ENCODE data around the gene PCMTD2.

The PCMTD2 gene

DNA sequence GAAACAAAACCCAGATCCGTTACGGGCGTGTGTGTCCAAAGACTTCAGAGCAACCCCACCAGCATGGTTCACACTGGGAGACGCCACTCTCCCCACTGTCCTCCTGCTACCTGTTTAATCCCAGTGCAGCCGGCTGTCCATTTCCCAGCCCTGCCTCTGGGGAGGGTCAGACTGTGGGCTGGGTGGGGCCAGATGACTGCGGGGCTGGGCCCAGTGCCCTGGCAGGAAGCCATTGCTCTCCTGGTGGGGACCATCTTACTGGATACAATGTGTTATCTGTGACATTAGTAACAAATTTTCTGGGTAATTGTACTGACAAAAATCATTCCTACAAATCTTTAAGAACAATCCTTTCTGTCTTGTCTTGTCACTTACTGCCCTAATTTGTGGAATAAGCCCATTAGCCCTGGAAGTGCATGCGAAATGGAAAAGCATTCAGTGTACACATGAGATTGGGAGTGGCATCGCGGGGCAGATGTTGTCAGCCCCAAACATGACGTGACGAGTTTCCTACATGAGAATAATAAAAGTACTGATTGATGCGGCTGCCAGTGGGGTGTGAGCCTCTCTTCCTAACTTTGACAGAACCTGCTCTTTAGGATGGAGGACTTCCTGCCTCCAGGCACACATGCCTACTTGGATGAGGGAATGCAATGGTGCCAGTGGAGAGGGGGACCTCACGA is 37.9 kb upstream of the PCMTD2 start:
- TF ChIP-seq, protein P1, sequence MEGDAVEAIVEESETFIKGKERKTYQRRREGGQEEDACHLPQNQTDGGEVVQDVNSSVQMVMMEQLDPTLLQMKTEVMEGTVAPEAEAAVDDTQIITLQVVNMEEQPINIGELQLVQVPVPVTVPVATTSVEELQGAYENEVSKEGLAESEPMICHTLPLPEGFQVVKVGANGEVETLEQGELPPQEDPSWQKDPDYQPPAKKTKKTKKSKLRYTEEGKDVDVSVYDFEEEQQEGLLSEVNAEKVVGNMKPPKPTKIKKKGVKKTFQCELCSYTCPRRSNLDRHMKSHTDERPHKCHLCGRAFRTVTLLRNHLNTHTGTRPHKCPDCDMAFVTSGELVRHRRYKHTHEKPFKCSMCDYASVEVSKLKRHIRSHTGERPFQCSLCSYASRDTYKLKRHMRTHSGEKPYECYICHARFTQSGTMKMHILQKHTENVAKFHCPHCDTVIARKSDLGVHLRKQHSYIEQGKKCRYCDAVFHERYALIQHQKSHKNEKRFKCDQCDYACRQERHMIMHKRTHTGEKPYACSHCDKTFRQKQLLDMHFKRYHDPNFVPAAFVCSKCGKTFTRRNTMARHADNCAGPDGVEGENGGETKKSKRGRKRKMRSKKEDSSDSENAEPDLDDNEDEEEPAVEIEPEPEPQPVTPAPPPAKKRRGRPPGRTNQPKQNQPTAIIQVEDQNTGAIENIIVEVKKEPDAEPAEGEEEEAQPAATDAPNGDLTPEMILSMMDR (IDR thresholded peaks at IDR 0.05; ENCODE audit: borderline replicate concordance, control extremely low read depth, extremely low read depth, insufficient read depth, missing control alignments), result no peak
- in situ Hi-C loops (cut with MboI; ENCODE audit: low sequenced_read_pairs, unreplicated experiment), result no loop called here
- no peak for DNase-seq (ENCODE audit: low spot score)

DNA sequence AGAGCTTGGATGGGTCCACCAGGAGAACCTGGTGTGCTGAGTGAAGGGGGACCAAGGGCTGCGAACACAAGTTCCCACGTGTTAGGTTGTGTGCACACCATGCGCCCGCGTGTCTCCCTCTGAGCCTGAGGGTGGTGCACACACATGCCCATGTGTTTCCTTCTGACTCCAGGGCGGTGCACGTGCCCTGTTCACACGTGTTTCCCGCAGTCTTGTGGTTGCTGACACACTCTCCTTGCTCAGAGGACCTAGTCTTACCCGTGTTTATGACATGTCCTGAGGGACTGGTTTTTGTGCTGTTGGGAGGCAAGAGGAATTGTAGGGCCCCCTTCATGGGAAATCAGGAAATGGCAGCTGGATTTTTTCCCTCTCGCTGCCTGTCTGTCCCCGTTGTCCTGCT is 36.3 kb upstream of the PCMTD2 start:
- DNase-seq (ENCODE audit: low spot score), result no peak
- in situ Hi-C loops (cut with MboI; ENCODE audit: low sequenced_read_pairs, unreplicated experiment), result no loop called here
- TF ChIP-seq, protein P1 (IDR thresholded peaks at IDR 0.05; ENCODE audit: borderline replicate concordance, control extremely low read depth, extremely low read depth, insufficient read depth, missing control alignments), result no peak

DNA sequence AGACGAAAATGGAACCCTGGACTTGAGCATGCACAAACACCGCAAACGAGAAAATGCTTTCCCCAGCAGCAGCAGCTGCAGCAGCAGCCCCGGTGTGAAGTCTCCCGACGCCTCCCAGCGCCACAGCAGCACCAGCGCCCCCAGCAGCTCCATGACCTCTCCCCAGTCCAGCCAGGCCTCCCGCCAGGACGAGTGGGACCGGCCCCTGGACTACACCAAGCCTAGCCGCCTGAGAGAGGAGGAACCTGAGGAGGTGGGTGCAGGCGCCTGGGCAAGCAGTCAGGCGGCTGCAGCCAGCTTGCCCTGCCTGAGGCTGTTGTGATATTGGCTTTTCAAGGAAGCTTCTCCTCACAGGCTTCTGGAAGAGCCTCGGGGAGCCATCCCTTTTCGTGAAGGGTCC is 35.8 kb upstream of the PCMTD2 start:
- no peak for DNase-seq (ENCODE audit: low spot score)
- TF ChIP-seq, protein P1 (IDR thresholded peaks at IDR 0.05; ENCODE audit: borderline replicate concordance, control extremely low read depth, extremely low read depth, insufficient read depth, missing control alignments), result no peak
- in situ Hi-C loops (cut with MboI; ENCODE audit: low sequenced_read_pairs, unreplicated experiment), result no loop called here

DNA sequence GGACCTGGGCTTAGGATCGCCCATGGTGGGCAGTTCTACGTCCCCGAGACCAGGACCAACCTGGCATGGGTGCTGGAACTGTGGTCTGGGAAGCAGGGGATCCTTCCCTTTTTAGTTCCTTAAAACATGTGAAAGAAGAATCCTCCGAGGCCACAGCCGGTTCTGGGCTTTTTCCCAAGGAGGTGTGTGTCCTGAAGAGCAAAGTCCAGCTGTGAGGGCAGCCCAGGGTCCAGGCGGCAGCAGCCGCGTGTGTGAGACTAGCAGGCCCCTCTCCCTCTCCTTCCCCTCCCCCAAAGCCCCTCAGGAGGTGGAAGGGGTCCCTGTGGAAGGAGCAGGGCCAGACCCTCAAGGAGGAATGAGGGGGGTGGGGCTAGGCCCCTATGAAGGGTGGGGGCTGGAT is 35.1 kb upstream of the PCMTD2 start:
- TF ChIP-seq, protein P1 (IDR thresholded peaks at IDR 0.05; ENCODE audit: borderline replicate concordance, control extremely low read depth, extremely low read depth, insufficient read depth, missing control alignments), result no peak

DNA sequence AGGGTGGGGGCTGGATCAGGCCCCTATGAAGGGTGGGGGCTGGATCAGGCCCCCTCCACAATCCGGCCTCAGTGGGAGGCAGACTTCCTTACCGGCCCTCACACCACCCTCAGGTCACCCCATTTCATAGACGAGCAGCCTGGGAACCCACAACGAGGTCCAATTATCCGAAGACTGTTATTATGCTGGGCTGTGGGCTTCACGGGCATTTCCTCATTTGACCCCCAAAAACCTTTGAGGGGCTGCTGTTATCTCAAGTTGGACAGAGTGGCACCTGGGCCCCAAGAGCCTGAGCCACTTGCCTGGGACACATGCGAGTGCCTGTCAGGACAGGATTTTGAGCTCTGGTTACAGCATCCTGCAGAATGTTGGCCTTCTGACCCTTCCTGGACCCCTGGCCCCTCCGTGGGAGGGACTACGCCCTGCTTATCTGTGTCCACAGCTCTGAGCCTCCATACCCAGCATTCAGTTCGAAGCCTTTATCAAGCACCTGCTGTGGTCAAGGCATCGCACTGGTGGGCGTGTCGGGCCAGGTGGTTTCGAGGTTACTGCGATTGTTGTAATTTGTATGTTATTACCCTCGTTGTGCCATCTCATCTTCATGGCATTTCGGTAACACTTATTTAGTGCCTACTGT is 34.5 kb upstream of the PCMTD2 start:
- TF ChIP-seq, protein P1 (IDR thresholded peaks at IDR 0.05; ENCODE audit: borderline replicate concordance, control extremely low read depth, extremely low read depth, insufficient read depth, missing control alignments), result no peak
- in situ Hi-C loops (cut with MboI; ENCODE audit: low sequenced_read_pairs, unreplicated experiment), result no loop called here
- DNase-seq (ENCODE audit: low spot score), result no peak

More for the DNA sequence above, 35.1 kb upstream of the PCMTD2 start:
- no peak for DNase-seq (ENCODE audit: low spot score)
- in situ Hi-C loops (cut with MboI; ENCODE audit: low sequenced_read_pairs, unreplicated experiment), result no loop called here

DNA sequence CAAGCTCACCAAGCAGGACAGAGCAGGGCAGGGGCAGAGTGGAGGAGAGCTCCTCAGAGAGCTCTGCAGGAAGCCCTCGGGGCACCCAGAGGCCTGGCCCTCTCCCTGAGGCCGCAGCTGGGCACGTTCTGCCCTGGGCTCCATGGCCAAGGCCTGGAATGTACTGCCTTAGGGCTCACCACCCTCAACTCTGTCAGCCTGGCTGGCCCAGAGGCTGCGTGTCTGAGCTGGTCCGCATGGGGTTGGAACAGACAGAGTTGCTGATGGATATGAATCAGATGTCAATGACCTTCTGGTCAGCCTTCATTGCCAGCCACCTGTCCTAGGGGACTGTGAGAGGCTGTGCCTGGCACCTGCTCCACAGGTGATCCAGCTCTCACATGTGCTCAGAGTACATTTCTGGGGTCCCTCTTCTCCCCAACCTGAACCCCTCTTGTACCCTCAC is 33.2 kb upstream of the PCMTD2 start:
- TF ChIP-seq, protein P1 (IDR thresholded peaks at IDR 0.05; ENCODE audit: borderline replicate concordance, control extremely low read depth, extremely low read depth, insufficient read depth, missing control alignments), result no peak
- DNase-seq (ENCODE audit: low spot score), result no peak
- in situ Hi-C loops (cut with MboI; ENCODE audit: low sequenced_read_pairs, unreplicated experiment), result no loop called here
